Medulla oblongata (tissue), 1 donor: Measurements from ENCODE around the gene SLC6A13.
"Not testable (repeated sequence)": the region's sequence is repeated elsewhere in the genome, so short reads cannot be mapped to it uniquely, and the experiment has no call there.

Source experiments
- DNase-seq: peaks from one replicate; pipeline ENCODE4 v3.0.0-alpha.2; 2015; ENCODE audit errors: extremely low spot score

SLC6A13 gene

DNA sequence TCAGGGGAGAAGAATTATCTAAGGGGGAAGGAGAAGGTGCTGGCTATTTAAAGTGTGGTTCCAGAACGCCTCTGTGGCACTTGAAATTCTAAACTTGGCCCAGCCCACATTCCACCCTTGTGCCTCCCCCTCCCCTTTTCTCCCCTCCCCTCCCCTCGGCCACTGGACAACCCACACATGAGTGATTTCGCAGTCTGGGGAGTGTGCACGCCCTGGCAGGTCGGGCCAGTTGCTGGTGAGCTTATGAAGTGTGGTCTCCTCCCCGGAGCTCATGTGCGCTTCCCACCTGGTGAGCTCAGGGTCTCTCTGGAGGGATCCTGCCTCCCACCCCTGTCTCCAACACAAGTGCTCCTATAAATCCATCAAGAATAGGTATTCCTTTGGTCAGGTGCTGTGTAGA lies at the start of gene SLC6A13:
SLC6A13 (minus strand) TSS at position 20 of the 400 bp plus-strand sequence. CDS start 2,784 bp downstream, outside the sequence.
- DNase-seq: no peak

DNA sequence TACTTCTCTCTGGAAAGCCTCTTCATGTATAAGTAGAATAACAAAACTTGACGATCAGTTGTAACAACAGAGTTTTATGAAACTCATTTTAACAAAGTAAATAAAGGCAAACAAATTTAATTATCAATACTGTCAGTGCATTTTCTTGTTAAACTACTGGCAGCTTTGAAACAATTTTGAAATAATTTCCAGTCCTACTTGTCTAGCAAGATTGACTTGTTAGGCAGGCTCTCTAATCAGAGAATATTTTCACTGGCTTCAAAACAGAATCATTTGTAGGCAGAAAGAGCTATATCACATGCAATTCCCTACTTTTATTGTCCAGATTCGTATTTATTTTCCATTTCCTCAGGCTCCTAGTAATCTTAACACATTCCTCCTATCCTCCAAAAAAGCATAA lies 45.9 kb upstream of the SLC6A13 start:
- DNase-seq: no peak

DNA sequence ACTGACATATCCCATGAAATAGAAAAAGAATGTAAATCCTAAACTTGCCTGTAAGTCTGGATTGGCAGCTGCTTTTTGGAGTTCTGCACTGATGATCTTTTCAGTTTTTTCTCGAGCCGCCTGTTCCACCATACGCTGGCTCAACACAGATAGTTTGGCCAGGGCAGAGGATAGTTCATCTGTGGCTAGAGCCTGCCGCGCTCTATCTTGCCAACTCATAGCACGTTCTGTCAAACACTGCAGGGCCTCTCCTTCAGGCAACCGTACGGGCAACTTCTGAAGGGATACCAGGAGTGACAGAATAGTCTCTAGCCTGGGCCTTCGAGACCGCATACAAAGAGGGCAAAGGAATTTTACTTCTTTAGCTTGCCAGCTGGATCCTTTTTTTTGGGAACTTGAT lies 44.8 kb upstream of the SLC6A13 start:
- DNase-seq: no peak

DNA sequence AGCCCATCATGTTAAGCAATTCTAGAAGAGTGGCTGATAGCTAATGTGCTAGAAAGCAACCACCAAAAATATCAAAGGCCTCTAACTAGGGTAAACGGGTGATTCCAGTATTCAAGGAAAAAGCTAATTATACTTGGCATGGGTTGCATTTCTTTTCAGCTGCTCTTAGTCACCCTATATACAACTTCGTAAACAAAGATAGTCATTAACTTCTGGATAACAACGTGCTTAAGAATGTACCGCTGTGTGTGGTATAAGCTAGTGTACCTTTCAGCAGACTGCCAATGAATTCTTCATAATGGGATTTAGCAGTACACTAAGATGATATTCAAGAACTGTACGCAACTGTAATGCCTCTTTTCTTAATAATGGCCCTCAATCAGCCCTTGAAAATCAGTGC lies 42.2 kb upstream of the SLC6A13 start:
- no peak for DNase-seq

DNA sequence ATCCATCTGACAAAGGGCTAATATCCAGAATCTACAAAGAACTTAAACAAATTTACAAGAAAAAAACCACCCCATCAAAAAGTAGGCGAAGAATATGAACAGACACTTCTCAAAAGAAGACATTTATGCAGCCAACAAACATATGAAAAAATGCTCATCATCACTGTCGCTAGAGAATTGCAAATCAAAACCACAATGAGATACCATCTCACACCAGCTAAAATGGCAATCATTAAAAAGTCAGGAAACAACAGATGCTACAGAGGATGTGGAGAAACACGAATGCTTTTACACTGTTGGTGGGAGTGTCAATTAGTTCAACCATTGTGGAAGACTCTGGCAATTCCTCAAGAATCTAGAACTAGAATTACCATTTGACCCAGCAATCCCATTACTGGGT lies 40.1 kb upstream of the SLC6A13 start:
- not testable (repeated sequence) for DNase-seq

DNA sequence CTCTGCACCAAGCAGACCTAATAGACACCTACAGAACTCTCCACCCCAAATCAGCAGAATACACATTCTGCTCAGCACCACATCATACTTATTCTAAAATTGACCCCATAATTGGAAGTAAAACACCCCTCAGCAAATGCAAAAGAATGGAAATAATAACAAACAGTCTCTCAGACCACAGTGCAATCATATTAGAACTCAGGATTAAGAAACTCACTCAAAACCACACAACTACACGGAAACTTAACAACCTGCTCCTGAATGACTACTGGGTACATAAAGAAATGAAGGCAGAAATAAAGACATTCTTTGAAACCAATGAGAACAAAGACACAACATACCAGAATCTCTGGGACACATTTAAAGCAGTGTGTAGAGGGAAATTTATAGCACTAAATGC lies 37.5 kb upstream of the SLC6A13 start:
- DNase-seq: not testable (repeated sequence)

DNA sequence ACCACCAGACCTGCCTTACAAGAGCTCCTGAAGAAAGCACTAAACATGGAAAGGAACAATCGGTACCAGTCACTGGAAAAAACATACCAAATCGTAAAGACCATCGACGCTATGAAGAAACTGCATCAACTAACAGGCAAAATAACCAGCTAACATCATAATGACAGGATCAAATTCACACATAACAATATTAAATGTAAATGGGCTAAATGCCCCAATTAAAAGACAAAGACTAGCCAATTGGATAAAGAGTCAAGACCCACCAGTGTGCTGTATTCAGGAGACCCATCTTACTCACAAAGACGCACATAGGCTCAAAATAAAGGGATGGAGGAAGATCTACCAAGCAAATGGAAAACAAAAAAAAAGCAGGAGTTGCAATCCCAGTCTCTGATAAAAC lies 36.9 kb upstream of the SLC6A13 start:
- DNase-seq: not testable (repeated sequence)

DNA sequence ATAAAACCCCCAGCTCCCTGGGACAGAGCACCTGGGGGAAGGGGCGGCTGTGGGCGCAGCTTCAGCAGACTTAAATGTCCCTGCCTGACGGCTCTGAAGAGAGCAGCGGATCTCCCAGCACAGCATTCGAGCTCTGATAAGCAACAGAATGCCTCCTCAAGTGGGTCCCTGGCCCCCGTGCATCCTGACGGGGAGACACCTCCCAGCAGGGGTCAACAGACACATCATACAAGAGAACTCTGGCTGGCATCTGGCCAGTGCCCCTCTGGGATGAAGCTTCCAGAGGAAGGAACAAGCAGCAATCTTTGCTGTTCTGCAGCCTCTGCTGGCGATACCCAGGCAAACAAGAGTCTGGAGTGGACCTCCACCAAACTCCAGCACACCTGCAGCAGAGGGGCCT lies 35.4 kb upstream of the SLC6A13 start:
- DNase-seq: not testable (repeated sequence)

DNA sequence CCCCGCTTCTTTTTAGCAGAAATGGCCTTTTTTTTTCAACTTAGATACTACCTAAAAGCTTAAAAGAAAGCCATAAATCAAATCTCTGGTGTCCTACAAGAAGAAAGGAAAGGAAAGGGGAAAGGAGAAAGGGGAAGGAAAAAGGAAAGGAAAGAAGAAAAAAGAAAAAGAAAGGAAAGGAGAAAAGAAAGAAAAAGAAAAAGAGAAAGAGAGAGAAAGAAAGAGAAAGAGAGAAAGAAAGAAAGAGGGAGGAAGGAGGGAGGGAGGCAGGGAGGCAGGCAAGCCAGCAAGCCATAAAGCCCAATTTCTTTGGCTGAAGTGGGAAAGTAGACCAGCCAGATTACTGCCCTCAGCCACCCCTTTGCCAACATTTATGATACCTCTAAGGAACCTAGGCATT lies 32.5 kb upstream of the SLC6A13 start:
- DNase-seq: no peak

DNA sequence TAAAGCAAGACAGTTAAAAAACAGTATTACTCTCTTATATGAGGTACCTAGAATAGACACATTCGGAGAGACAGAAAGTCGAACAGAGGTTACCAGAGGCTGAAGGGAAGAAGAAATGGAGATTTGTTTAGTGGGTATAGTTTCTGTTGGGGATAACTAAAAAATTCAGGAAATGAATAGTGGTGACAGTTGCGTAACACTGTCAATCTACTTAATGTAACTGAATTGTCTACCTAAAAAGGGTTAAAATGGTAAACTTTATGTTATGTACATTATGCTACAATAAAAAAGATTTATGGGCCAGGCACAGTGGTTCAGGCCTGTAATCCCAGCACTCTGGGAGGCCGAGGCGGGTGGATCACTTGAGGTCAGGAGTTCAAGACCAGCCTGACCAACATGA lies 30.6 kb upstream of the SLC6A13 start:
- no peak for DNase-seq

DNA sequence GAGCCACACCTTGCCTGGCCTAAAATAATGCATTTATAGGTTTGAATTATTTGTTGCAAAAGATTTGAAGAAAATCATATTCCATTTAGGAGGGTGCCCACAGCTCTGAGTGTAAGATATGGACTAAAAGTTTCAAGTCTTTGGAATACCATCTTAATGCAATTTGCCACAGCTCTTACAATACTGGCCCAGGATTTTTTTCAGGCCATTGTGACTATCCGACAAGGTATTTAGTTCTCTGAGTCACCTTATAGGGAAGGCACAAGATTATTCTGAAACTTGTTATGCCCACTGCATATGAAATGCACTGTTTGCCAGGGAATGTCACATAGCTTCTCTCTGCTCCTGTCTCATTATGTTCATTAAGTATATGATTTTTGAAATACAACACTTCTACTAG lies 29.6 kb upstream of the SLC6A13 start:
- DNase-seq: no peak

DNA sequence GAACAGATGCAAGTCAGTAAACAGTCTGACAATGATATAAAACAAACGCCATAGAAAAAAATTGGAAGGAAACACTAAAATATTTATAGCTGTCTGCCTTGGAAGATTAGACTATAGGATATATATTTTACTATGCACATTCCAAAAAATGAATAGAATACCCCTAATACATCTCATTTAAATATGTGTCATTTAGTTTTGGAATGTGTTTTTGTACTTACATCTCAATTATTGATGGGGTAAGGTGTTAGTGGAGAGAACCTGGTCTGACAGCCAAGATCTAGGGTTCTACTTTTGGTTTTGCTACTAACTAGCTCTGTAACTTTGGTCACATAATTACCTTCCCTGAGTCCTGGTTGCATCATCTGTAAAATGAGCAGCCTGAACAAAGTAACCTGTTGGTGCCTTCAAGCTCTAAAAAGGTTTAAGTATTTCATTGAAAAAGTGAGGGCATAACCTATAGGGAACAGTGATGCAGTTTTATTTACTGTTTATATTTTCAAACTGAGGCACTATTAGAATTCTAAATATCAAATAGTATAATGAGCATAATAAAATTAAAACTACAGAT lies 28.6 kb upstream of the SLC6A13 start:
- DNase-seq: no peak

DNA sequence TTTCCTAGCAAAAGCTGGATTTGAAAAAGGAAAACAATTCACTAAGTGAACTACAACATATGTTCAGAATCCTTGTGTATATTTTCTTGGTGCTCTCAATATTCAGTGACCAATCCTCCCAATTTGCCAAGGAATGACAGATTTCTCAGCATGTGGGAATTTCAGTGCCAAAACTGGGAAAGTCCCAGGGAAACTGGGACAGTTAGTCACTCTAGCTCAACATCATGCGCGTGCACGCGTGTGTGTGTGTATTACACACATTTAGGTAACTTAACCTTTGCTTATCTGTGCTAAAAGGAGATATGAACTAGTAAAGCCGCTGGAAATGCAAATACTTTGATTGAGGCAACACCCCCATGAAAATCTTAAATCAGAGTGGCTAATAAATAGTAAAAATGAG lies 26.1 kb upstream of the SLC6A13 start:
- peak; percentile 42 for DNase-seq

DNA sequence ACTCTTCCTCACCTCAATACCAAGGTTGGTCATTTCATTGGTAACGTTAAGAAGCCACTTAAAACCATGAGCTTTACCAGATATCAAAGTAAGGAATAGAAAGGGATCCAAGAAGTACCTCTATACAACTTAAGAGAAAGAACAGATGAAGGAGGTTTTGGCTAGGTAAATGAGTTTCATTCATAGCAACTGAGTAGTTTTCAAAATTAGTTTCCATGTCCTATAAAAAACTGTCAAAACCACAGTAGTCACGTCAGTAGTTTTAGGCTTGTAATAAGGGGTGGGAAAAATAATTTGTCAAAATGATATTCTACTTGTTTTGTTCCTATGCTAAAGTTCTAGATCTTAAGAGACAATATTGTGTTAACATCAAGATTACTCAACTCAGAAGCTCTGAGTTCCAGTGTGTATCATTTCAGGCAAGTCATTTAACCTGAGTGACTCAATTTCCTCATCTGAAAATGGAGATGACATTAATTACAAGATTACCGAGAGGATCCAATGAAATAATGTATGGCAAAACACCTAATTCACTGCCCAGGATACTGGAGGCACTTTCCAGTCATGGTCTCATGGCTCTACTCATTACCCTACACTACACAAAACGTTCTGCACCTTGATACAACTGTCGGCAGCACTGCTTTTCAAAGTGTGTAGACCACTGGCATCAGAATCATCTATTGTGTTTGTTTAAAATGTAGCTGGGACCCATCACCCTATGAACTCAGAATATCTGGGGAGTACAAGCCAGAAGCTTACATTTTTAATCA lies 24.1 kb upstream of the SLC6A13 start:
- DNase-seq: no peak

DNA sequence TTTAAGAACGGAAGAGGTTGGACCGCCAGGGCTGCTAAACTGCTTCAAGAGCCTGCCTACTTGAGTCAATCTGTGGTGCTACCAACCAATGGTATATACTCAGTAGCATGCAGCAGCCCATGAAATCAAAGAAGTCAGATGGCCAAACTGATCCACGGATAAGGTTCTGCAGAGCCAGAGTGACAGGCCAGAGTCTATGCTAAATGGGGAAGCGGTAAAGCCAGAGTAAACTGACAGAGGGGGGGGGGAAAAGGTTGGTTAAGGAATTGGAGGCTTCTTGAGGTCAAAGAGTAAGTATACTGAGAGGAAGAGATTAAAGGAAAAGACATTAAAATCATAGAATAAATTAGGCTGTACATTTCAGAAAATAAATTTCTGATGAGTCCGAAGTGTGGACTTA lies 15.4 kb upstream of the SLC6A13 start:
- DNase-seq: no peak

DNA sequence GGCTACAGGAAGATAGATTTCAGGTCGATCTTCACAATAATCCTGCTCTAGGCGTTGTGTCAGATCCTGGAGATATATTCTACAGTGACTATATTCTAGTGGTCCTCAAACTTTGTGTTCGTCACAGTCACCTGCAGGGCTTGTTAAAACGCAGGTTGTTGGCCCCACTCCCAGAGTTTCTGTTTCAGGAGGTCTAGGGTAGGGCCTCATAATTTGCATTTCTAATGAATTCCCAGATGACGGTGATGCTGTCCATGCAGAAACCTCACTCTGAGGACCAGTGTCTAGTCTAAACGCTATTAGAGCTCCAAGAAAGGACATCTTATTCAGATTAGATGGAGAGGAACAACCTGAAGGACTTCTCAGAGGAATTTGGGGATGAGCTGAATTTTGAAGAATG lies 13.2 kb upstream of the SLC6A13 start:
- no peak for DNase-seq

DNA sequence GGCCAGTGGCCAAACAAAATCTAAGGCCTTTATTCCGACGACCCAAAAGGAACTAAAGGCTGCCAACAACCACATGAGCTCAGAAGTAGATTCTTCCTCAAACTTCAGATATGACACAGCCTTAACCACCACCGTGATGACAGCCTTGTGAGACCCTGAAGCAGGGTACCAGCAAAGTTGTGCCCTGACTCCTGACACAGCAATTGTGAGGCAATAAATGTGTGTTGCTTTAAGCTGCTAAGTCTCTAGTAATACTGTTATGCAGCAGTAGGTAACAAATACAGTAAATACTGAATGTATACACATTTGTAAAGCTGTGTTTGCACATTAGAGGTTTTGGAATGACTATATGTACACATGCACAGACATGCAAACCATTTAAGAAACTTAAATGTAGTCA lies 10.7 kb upstream of the SLC6A13 start:
- no peak for DNase-seq

DNA sequence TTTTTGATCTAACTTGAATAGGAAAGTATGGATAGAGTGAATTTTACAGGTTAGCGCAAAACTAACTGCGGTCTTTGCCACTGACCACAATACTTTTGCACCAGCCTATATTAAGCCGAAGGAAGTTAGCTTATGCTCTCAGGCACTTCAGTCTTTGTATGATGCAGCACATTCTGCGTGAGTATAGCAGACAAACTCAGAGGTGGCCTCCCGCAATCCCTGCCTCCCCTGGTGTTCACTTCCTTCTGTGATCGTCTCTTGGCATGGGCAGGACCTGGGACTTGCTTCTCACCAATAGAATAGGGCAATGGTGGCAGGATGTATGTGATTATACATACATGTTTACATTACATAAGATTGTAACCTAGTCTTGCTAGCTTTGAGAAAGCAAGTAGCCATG lies 10.3 kb upstream of the SLC6A13 start:
- no peak for DNase-seq

DNA sequence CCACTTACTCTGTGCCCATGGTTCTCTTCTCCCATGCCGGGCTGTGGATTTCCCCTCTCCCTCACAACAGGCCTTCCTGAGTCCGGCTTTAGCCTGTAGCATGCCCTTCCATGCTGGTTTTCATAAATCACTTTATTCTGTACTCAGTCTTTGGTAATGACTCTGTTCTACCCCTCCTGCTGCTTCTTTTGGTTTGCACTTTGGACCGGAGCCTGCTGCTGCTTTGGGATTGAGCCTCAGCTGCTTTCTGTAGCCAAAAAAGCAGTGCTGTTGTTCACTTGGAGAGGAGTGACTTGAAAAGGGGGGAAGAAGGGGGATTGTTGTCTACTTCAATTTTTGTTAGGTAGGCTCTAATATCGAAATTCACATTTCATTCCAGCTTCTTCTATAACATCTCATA lies 8.5 kb upstream of the SLC6A13 start:
- peak; percentile 61 for DNase-seq

DNA sequence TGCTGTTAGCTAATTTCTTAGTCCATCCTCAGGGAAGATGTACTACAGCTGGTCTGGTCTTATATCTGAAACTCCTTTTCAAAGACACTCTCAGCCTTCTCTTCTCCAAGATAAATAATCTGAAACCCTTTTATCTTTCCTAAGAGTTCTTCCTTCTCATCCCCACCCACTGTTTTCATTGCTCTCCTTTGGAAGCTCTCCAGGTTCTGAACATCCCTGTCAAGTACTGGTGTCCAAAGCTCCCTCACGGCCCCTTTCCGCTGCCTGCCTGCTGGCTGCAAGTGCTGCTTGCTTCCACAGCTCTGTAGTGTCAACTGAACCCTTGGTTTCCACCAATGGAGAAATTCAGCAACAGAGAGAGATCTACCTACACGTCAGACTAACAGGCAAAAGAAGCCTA lies 6.6 kb upstream of the SLC6A13 start:
- no peak for DNase-seq

DNA sequence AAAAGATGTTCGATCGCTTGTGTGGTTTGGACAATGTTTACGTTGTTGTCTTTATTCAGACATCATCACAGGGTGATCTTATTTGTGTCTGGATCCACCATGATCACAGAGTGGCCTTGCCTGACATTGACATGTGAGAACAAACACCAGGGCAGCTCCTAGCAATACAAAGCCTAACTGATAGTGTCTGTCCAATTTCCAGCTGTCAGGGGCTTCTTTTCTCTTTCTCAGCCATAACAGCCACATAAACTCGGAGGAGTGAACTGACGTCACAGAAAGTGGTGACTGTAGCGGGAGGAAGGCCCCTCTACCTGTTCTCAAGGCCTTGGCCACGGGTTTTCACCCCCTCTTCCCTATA lies 5.8 kb upstream of the SLC6A13 start:
- DNase-seq: no peak

DNA sequence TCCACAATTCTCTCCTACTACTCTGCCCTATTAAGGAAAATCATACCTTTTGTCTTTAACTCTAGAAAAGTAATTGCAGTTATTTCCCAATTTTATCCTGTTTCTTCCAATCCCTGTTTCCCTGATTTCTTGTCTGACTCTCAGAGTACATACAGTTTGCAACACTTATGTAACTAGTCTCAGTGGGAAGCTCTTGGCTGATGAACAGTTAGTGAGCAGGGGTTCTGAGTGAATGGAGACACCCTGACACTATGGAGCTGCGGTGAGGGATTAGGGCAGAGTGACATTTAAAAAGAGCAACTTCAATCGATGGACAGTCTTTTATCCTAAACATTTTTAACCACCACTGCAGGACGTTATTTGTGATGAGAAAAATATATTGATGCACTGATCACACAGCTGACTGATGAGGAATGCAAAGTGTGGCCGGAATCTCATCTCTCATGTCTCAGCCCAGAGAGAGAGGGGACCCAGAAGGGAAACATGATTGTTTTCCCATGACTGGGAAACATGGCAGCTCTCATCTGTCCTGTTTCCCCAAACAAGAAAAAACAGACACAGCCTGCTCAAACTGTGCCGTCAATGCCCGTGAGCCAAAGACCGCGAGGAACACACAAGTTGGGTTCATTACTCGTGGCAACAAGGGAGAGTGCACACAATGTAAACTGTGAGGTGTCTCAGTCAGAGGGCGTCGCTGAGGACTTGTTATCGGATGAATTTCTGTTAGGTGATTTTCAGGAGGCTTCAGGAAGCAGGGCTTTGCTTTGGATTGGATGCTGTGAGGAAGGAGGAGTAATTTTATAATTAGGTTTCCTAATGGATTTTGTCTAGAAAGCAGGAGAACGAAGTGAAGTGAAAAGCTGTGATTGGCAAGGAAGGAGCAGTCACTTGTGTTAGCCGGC lies 5.2 kb upstream of the SLC6A13 start:
- no peak for DNase-seq

DNA sequence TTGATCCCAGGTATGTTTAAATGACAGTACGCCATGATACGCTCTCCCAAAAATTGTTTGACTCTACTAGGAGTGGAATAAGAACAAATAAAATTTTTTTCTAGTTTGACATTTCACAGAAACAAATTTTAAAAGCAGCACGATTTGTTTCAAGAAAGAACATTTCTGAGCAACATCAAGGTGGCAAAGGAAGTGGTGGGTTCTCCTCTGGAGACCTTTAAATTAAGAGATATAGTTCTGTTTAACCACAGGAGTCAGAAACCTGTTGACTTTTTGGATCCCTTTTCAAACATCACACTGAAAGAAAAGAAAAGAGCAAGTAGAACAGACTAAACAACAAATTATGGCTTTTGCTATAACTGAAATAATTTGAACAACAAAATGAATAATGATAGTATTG lies 2.5 kb upstream of the SLC6A13 start:
- DNase-seq: no peak
